ENCODE measurements around the gene NUP37. TPM values are rescaled to one million over a fixed set of nuclear protein-coding genes. Genes with fewer than 3 reads are reported as not detected.

The NUP37 gene
- total and polyA plus RNA-seq, 2 of the 8 experiments (the other 6 are each of a cell fraction or from before 2014, with no cell fraction given) = 53.5 to 71.0 TPM

DNA sequence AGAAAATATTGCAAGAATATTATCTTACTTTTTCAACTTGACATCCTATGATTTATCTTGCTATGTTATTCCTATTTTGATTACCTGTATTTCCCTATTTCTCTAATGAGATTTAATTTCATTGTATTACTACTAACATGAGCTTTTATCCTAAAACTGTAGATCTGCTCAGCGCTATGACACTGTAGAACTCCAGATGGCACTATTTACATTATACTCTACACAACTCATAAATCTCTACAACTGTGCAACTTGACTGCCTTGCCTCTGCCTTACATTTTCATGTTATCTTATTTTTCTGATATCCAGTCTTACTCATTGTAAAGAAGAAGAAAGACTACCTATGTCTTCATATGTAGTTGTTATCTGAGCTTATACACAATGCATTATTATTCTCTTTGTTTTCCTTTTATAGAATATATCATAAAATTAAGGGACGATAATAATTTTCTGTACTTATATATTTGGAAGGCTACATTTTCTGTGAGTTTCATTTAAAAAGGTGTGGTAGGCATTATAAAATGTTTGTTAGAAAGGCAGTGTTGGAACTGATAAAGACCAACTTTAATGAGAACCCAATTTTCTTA lies 24.1 kb downstream of the NUP37 start:
- no peak for FAIRE-seq
- CTCF ChIA-PET (ENCODE audit: partially characterized antibody) = interaction anchor here (0.6 to 2.6 kb wide), 11 partner anchors 11 to 156 kb away, joined by 3 to 10 read pairs (median 4); no protein-coding TSS in a partner anchor

More for the DNA sequence above, 24.1 kb downstream of the NUP37 start:
- DNase-seq (ENCODE audit: low read depth in 1 of 2, low spot score in 2 of 2) = no peak
- WGBS, 2 experiments (ENCODE audit: extremely low coverage in 1 of 2, insufficient coverage in 1 of 2, insufficient read length in 1 of 2, insufficient replicate concordance in 2 of 2, low coverage in 1 of 2, low lambda C conversion rate in 2 of 2, missing lambda C conversion rate in 1 of 2) = 94% methylated on average over 2 of the region's 2 CpGs; no CpG with 5 or more reads in 1 of the 2 experiments
- H2BK120ac ChIP-seq (replicated peaks; ENCODE audit: low read depth, low read length) = no peak overlapping the region
- H3K79me2 ChIP-seq (ENCODE audit: control insufficient read depth in 1 of 2, insufficient read depth in 2 of 2, low read length in 2 of 2) = no peaks in the 10 kb centered on the region
- H3K23ac ChIP-seq (ENCODE audit: insufficient read length) = no peak overlapping the region
- no peak overlapping the region for H3K14ac ChIP-seq (ENCODE audit: insufficient read length)
- no peak overlapping the region for H3K27ac ChIP-seq (ENCODE audit: low read depth, low read length)
- no peaks in the 10 kb centered on the region for H3K4me1 ChIP-seq (replicated peaks in 1 of 4; ENCODE audit: control insufficient read depth in 3 of 4, insufficient read depth in 4 of 4, low read length in 3 of 4)
- H4K91ac ChIP-seq (replicated peaks; ENCODE audit: insufficient read length, low read length) = no peak overlapping the region
- H3K23me2 ChIP-seq (ENCODE audit: low read depth, low read length) = no peaks in the 10 kb centered on the region
- no peak overlapping the region for H2BK12ac ChIP-seq (ENCODE audit: low read depth, low read length)
- no peaks in the 10 kb centered on the region for H3K79me1 ChIP-seq (ENCODE audit: low read depth, low read length)
- H3K4me2 ChIP-seq (ENCODE audit: insufficient read depth in 1 of 2, low read depth in 2 of 2, low read length in 2 of 2) = no peak overlapping the region
- H2BK5ac ChIP-seq (ENCODE audit: low read depth, low read length) = no peak overlapping the region
- H4K8ac ChIP-seq (ENCODE audit: extremely low read depth, insufficient read depth, low read length) = no peak overlapping the region
- no peaks in the 10 kb centered on the region for H4K20me1 ChIP-seq (replicated peaks in 1 of 2; ENCODE audit: control insufficient read depth in 1 of 2, insufficient read depth in 2 of 2, low read length in 2 of 2)
- no peak overlapping the region for H3K9ac ChIP-seq (replicated peaks in 1 of 4; ENCODE audit: extremely low read depth in 1 of 4, low read depth in 3 of 4, low read length in 3 of 4)
- no peak overlapping the region for H2BK15ac ChIP-seq (ENCODE audit: low read length)
- no peak overlapping the region for H3K4me3 ChIP-seq (ENCODE audit: extremely low read depth in 1 of 4, insufficient read depth in 2 of 4, low read depth in 3 of 4, low read length in 4 of 4)
- no peak overlapping the region for H3K18ac ChIP-seq (ENCODE audit: extremely low read depth, low read length)
- H2BK20ac ChIP-seq (ENCODE audit: low read length) = no peak overlapping the region
- no peaks in the 10 kb centered on the region for H3K27me3 ChIP-seq (replicated peaks in 1 of 4; ENCODE audit: control insufficient read depth in 3 of 4, extremely low read depth in 1 of 4, insufficient read depth in 3 of 4, low read length in 3 of 4)
- H2AK5ac ChIP-seq (ENCODE audit: low read depth, low read length) = no peak overlapping the region
- H3K9me3 ChIP-seq (ENCODE audit: insufficient read depth in 2 of 2, low read depth in 1 of 2, low read length in 1 of 2) = peaks cover 0 to 2% of the 10 kb centered on the region in 2 experiments; a peak in 1 of 4 replicates
- H4K5ac ChIP-seq (ENCODE audit: insufficient read length, low read depth, low read length) = no peak overlapping the region
- no peak overlapping the region for H2AFZ ChIP-seq (ENCODE audit: low read length)
- H3K36me3 ChIP-seq (ENCODE audit: control insufficient read depth in 2 of 4, insufficient read depth in 4 of 4, low read length in 3 of 4) = peaks cover 0 to 19% (median 10%) of the 10 kb centered on the region in 4 experiments; a peak in 4 of 8 replicates
- POLR2A ChIA-PET (ENCODE audit: partially characterized antibody) = no interaction called here
- H3K4ac ChIP-seq (replicated peaks; ENCODE audit: insufficient read length, low read depth, low read length) = no peak overlapping the region
- H3K56ac ChIP-seq (replicated peaks; ENCODE audit: insufficient read length, low read depth, low read length) = no peak overlapping the region
- TF ChIP-seq RAD21 (IDR thresholded peaks at IDR 0.05 in 1 of 2, conservative IDR thresholded peaks at IDR 0.05 in 1 of 2; ENCODE audit: low read depth in 2 of 2, low read length in 2 of 2) (peak; percentile 27 to 30; a peak in 2 of 4 replicates), SUZ12 (IDR thresholded peaks at IDR 0.05; ENCODE audit: low read length) (no peak)
